ENCODE data around the gene FZD7. TPM values are rescaled to one million over a fixed set of nuclear protein-coding genes. Genes with fewer than 3 reads are reported as not detected.

FZD7 gene
- total RNA-seq (2022; extraction: Qiagen RNA extraction; ENCODE audit: low read depth), result 4.9 to 7.8 TPM (median 7.3 TPM) in 5 replicates

DNA sequence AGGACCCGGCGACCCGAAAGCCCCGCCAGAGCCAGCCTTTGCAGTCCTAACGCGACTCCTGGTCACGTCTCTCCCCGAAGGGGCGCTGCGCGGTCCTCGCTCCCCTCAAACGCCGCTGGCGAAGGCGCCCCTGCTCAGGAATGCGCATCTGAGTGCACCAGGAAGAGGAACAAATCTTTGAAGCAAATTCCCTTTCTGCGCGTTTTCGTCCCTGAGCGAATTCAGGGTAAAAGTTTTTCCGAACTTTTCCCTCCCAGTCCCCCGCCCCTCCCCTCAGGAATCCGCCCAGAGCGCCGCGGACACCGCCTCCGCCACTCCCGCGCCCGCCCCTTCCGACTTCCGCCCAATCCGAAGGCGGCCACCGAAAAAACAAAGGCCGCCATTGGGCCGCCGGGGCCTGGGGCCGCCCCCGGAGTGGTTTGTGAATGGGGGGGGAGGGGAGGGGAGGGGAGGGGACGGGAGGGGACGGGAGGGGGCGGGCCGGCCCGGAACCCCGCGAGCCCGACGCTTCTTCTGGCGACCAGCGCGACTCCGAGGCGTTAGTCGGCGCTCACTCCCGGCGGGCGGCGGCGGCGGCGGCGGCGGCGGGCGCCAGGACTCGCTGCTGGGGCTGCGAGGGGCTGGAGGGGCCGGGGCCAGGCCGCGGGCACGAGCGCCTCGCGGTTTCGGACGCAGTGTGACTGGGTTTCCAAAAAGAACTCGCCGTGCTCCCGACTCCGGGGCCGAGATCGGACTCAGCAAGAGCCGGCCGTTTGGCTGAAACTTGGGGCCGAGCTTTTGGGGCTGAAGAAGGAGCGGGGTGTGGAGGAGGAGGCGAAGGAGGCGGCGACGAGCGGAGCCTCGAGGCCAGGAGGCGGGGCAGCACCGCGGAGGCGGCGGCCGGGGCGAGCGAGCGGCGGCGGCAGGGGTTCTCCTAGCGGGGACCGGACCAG, at the start of gene FZD7:
Gene FZD7 (plus strand): TSS at position 539 of the 932 bp plus-strand sequence. CDS start 793 bp downstream, outside the sequence.

DNA sequence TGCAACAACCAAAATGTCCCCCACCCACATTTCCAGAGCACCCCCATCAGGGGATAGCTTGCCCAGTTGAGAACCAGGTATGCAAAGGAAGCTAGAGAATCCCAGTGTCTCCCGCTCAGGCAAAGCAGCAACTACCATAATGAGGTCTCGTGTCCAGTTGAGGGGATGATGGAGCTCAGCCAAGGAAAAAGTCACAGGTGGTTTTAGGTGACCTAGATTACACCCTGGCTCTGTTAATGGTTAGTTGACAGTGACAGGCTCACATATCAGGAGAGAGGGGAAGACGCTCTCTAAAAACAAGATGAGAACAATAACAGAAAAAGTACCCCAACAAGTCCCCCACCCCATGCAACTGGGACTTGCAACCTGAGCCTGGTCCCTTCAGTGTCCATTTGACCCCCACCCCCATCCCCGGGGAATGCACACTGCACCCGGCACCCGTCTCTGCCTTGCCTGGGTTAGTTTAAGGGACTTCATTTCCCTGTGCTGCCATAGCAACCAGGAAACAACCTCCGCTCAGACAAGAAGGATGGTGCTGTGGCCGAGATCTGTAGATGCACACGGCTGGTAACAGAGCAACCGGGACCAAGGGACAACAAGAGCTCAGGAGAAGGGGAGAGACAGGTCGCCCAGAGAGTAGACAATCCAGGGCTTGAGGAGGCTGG, 39.2 kb downstream of the FZD7 start, which contains the start of gene KIAA2012:
Gene KIAA2012 (plus strand): TSS at position 519 of the 665 bp plus-strand sequence. CDS start 373 bp downstream, outside the sequence.

Other genes with a start within 250 kb of the FZD7 start
- gene CDK15, start 227.3 kb upstream of the FZD7 start, total RNA-seq (2022; extraction: Qiagen RNA extraction; ENCODE audit: low read depth), result not detected in 5 replicates
- gene KIAA2012, start 39.4 kb downstream of the FZD7 start, total RNA-seq (2022; extraction: Qiagen RNA extraction; ENCODE audit: low read depth), result not detected in 5 replicates
- 92.4 to 193 TPM (median 147 TPM) in 5 replicates for gene SUMO1, start 204.7 kb downstream of the FZD7 start, total RNA-seq (2022; extraction: Qiagen RNA extraction; ENCODE audit: low read depth)
- gene NOP58, start 231.9 kb downstream of the FZD7 start, total RNA-seq (2022; extraction: Qiagen RNA extraction; ENCODE audit: low read depth), result 112 to 153 TPM (median 124 TPM) in 5 replicates